ENCODE results near the gene KLRF2. TPM values are rescaled to one million over a fixed set of nuclear protein-coding genes. Genes with fewer than 3 reads are reported as not detected.

KLRF2 gene
- total RNA-seq, 1 experiment from 2014 or later, result not detected

GRCh38 chr12:9932270-9932669, 51.0 kb downstream of the KLRF2 start, which contains the start of gene CLEC2A:
Gene CLEC2A (minus strand): TSS chr12:9932370. CDS start chr12:9932329, 41 bp downstream.
- no peaks in the 10 kb centered on the region for H3K23me2 ChIP-seq (ENCODE audit: insufficient read length, low read depth, low read length, poor library complexity, severe bottlenecking)
- no peak within 1 kb of the TSS for H3K4ac ChIP-seq (ENCODE audit: low read depth, low read length)
- Mint-ChIP-seq H3K36me3 (ENCODE audit: insufficient read depth in 1 of 3, low read depth in 3 of 3) (no peaks in the 10 kb centered on the region), H3K4me3 (no peak within 1 kb of the TSS), H3K4me1 (no peaks in the 10 kb centered on the region), H3K27ac (no peak within 1 kb of the TSS), H3K27me3 (ENCODE audit: low read depth) (no peaks in the 10 kb centered on the region), H3K9me3 (no peaks in the 10 kb centered on the region)
- no peak within 1 kb of the TSS for H3K9ac ChIP-seq (ENCODE audit: extremely low read depth, insufficient read length, low read length)
- H4K5ac ChIP-seq (ENCODE audit: insufficient read length, low read depth, low read length), result no peak within 1 kb of the TSS
- TF ChIP-seq CTCF (conservative IDR thresholded peaks at IDR 0.05), result no peak
- H4K8ac ChIP-seq (replicated peaks; ENCODE audit: insufficient read length, low read depth, low read length), result no peak within 1 kb of the TSS
- DNase-seq, result no peak
- no peak within 1 kb of the TSS for H2BK120ac ChIP-seq (ENCODE audit: low read depth, low read length, poor library complexity, severe bottlenecking)
- no peak within 1 kb of the TSS for H2AFZ ChIP-seq (ENCODE audit: low read length)
- no peak within 1 kb of the TSS for H3K56ac ChIP-seq (ENCODE audit: insufficient read length, low read depth, low read length)
- H3K79me1 ChIP-seq (ENCODE audit: insufficient read depth, low read depth, low read length, poor library complexity, severe bottlenecking), result no peaks in the 10 kb centered on the region
- no CpG with 5 or more reads among the region's 6 CpGs for WGBS (ENCODE audit: extremely low coverage, insufficient read length, low lambda C conversion rate)
- no peak within 1 kb of the TSS for H3K4me2 ChIP-seq (ENCODE audit: insufficient read depth, insufficient read length, low read length)
- H2BK5ac ChIP-seq (ENCODE audit: insufficient read length, low read length), result no peak within 1 kb of the TSS
- H3K9me3 ChIP-seq (ENCODE audit: control insufficient read depth, low read depth, low read length), result no peaks in the 10 kb centered on the region
- H2AK5ac ChIP-seq (ENCODE audit: insufficient read length, low read length), result no peak within 1 kb of the TSS
- no peaks in the 10 kb centered on the region for H3K79me2 ChIP-seq (ENCODE audit: insufficient read depth, low read length)
- H4K20me1 ChIP-seq (ENCODE audit: control insufficient read depth, insufficient read depth, insufficient read length), result no peaks in the 10 kb centered on the region
- H2BK20ac ChIP-seq (ENCODE audit: low read depth, low read length, poor library complexity, severe bottlenecking), result no peak within 1 kb of the TSS
- no peak within 1 kb of the TSS for H3T11ph ChIP-seq (ENCODE audit: low read length)
- no peak within 1 kb of the TSS for H3K27ac ChIP-seq (ENCODE audit: insufficient read length, low read depth, low read length)
- no peak within 1 kb of the TSS for H2BK15ac ChIP-seq (ENCODE audit: low read depth, low read length)
- H2BK12ac ChIP-seq (ENCODE audit: insufficient read length, low read depth, low read length), result no peak within 1 kb of the TSS
- H3K27me3 ChIP-seq (ENCODE audit: insufficient read depth, low read length), result no peaks in the 10 kb centered on the region
- no peaks in the 10 kb centered on the region for H3K4me1 ChIP-seq (ENCODE audit: insufficient read depth, low read length)
- no peak within 1 kb of the TSS for H3K14ac ChIP-seq (ENCODE audit: insufficient read depth, low read length)
- H3K18ac ChIP-seq (ENCODE audit: insufficient read length, low read depth, low read length), result no peak within 1 kb of the TSS
- H3K23ac ChIP-seq (ENCODE audit: insufficient read length, low read depth, low read length), result no peak within 1 kb of the TSS
- no peak within 1 kb of the TSS for H4K91ac ChIP-seq (ENCODE audit: insufficient read length, low read depth, low read length)

All from H9 (cell line).